NCI-H1048 (cell line): ENCODE measurements around the gene TBC1D10A.

Source experiments
- DNase-seq: peaks from one replicate; lab custom pipeline; 2025; lab: John Stamatoyannopoulos, UW

Gene TBC1D10A

DNA sequence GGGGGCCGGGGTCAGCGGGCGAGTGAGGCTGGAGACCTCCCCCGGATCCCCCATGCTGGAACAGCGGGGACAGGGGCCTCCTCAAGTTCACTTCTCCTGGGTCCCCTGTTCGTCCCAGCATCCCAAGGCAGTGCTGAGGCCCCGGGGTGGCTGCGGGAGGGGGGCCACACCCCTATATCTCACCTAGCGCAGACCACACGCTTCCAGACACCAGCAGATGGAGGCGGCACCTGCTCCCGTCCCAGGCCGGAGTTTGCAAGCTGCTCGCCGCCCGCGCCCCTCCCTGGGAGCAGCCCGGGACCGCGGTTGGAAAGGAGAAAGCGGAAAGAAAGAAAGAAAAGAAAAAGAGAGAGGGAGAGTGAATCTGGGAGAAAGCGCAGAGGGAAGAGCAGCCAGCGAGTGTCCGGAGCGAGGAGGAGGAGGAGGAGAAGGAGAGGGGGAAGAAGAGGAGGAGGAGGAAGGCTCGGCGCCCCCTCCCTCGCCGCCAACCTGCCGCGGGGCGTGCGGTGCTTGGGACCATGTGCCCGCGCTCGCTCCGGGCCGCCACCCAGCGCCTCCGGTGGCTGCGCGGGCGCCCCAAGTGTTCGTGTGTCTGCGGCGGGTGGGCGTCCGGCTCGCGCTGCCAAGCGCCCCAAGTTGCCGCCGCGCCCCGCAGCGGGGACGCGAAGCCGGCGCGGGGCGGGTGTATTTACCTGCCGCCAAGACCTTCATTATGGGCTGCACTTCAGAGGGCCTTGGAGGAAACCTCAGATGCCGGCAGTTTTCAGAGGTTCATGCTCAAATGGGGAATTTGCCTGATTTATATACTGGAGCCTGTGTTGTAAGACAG is 80.5 kb downstream of the TBC1D10A start, which contains the start of gene LIF:
TSS of gene LIF (minus strand) at position 775 of the 829 bp plus-strand sequence. CDS start at position 711, 64 bp downstream.
- DNase-seq, result no peak

GRCh38 chr22:30245181-30245984 is 81.4 kb downstream of the TBC1D10A start:
- no peak for DNase-seq

DNA sequence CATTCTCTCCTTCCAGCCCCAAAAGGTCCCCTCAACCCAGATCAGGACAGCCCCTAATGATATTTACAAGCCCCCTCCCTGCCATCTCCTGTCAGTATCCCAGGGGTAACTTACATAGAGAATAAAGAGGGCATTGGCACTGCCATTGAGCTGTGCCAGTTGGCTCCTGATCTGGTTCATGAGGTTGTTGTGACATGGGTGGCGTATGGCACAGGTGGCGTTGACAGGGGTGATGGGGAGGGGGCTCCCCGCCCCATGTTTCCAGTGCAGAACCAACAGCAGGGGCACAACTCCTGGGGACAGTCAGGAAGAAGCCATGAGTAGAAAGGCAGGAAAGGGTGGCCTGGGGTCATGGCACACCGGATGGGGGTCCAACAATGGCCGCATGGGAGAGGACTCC is 82.1 kb downstream of the TBC1D10A start:
- no peak for DNase-seq

- DNase-seq, result no peak
These were observed 82.7 kb downstream of the TBC1D10A start for GRCh38 chr22:30244066-30244465.

DNA sequence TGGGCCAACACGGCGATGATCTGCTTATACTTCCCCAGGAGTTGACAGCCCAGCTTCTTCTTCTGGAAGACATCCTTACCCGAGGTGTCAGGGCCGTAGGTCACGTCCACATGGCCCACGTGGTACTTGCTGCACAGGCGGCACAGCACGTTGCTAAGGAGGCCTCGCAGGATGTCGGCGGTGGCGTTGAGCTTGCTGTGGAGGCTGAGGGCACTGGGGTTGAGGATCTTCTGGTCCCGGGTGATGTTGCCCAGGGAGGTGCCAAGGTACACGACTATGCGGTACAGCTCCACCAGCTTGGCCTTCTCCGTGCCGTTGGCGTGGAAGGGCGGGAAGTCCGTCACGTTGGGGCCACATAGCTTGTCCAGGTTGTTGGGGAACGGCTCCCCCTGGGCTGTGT is 83.1 kb downstream of the TBC1D10A start:
- DNase-seq, result no peak
